SK-N-SH (cell line): ENCODE data around the gene BSN. TPM values are rescaled to one million over a fixed set of nuclear protein-coding genes. Genes with fewer than 3 reads are reported as not detected.

Experiments
- CTCF ChIA-PET: fragments of 300-600, 350-600 bp; formaldehyde crosslinking; extraction: SDS; loops from one replicate; lab custom pipeline; 2021; lab: Yijun Ruan, JAX
- POLR2A ChIA-PET: fragments of 350-600 bp; sonication (Branson Sonifier 250); formaldehyde crosslinking; extraction: SDS; loops from one replicate; lab custom pipeline; 2020; ENCODE audit warnings: antibody characterized with exemption, inconsistent platforms; lab: Yijun Ruan, JAX
- DNase-seq: peaks from one replicate; pipeline ENCODE4 v3.0.0; 2012
- H2AFZ ChIP-seq: fragments of 200-600 bp; sonication (generic); 2 replicates; pipeline ENCODE4 v1.8.1; 2016; ENCODE audit warnings: antibody characterized with exemption, mild to moderate bottlenecking, low read depth
- H3F3A ChIP-seq: fragments of 200-600 bp; sonication (generic); replicated peaks from 2 replicates; pipeline ENCODE3; 2016; ENCODE audit warnings: antibody characterized with exemption, mild to moderate bottlenecking; ENCODE audit not compliant: insufficient read depth
- H3K27ac ChIP-seq, 2 experiments: fragments of 200-500 bp in 1 of 2; fragments of 200-600 bp in 1 of 2; sonication (Bioruptor generic) in 1 of 2; sonication (generic), shearing (Covaris generic) in 1 of 2; 2 replicates each; pipeline versions ENCODE4 v1.5.1 to v1.6.1; 2014 to 2016; ENCODE audit warnings: low read depth in 2 of 2, inconsistent platforms in 1 of 2, low read length in 1 of 2, mild to moderate bottlenecking in 1 of 2, mixed read lengths in 1 of 2
- H3K27me3 ChIP-seq: fragments of 200-600 bp; sonication (generic), shearing (Covaris generic); 2 replicates; pipeline ENCODE4 v1.6.1; 2016; ENCODE audit warnings: mixed run types; ENCODE audit not compliant: insufficient read depth
- H3K36me3 ChIP-seq, 2 experiments: fragments of 200-500 bp in 1 of 2; fragments of 200-600 bp in 1 of 2; sonication (Bioruptor generic) in 1 of 2; sonication (generic) in 1 of 2; replicated peaks in 1 of 2; 2 replicates each; pipeline versions ENCODE3 to v1.5.1; 2014 to 2016; ENCODE audit warnings: low read length in 1 of 2, mild to moderate bottlenecking in 1 of 2; ENCODE audit not compliant: insufficient read depth in 2 of 2, control insufficient read depth in 1 of 2
- H3K4me1 ChIP-seq, 2 experiments: fragments of 200-500 bp in 1 of 2; fragments of 200-600 bp in 1 of 2; sonication (Bioruptor generic) in 1 of 2; sonication (generic), shearing (Covaris generic) in 1 of 2; 2 replicates each; pipeline versions ENCODE4 v1.5.1 to v1.6.1; 2014 to 2016; ENCODE audit warnings: low read depth in 1 of 2, low read length in 1 of 2, mixed run types in 1 of 2; ENCODE audit not compliant: insufficient read depth in 2 of 2, control insufficient read depth in 1 of 2
- H3K4me2 ChIP-seq: fragments of 200-600 bp; sonication (generic), shearing (Covaris generic); 2 replicates; pipeline ENCODE4 v1.6.1; 2017; ENCODE audit warnings: mixed run types
- H3K4me3 ChIP-seq, 2 experiments: fragments of 200-500 bp in 1 of 2; fragments of 200-600 bp in 1 of 2; sonication (Bioruptor generic) in 1 of 2; sonication (generic), shearing (Covaris generic) in 1 of 2; 2 replicates each; pipeline versions ENCODE4 v1.5.1 to v1.8.1; 2014 to 2016; ENCODE audit warnings: low read depth in 2 of 2, inconsistent platforms in 1 of 2, low read length in 1 of 2, mild to moderate bottlenecking in 1 of 2, mixed read lengths in 1 of 2, moderate library complexity in 1 of 2
- H3K79me2 ChIP-seq: fragments of 200-600 bp; sonication (generic); 2 replicates; pipeline ENCODE4 v1.8.1; 2017; ENCODE audit warnings: mild to moderate bottlenecking; ENCODE audit not compliant: insufficient read depth
- H3K9ac ChIP-seq: fragments of 200-600 bp; sonication (generic); 2 replicates; pipeline ENCODE4 v1.6.1; 2017; ENCODE audit warnings: mixed run types
- H3K9me2 ChIP-seq: fragments of 200-600 bp; sonication (generic); 2 replicates; pipeline ENCODE4 v1.6.1; 2017; ENCODE audit warnings: mixed run types
- H3K9me3 ChIP-seq: fragments of 200-600 bp; sonication (generic); 2 replicates; pipeline ENCODE4 v1.6.1; 2017; ENCODE audit warnings: mixed run types, mild to moderate bottlenecking, moderate library complexity
- H4K20me1 ChIP-seq: fragments of 200-600 bp; sonication (generic); 2 replicates; pipeline ENCODE4 v1.6.1; 2017; ENCODE audit warnings: mild to moderate bottlenecking, mixed run types; ENCODE audit not compliant: insufficient read depth
- CTCF ChIP-seq: fragments of 200-600 bp; sonication (generic); IDR thresholded peaks from 2 replicates; pipeline ENCODE4 v1.6.1; 2017; ENCODE audit warnings: antibody characterized with exemption, mild to moderate bottlenecking, moderate library complexity
- EZH2phosphoT487 ChIP-seq: fragments of 200-600 bp; sonication (generic); IDR thresholded peaks from 2 replicates; pipeline ENCODE4 v1.6.1; 2017; ENCODE audit warnings: low read depth, mixed run types, mild to moderate bottlenecking, antibody characterized with exemption, moderate library complexity, borderline replicate concordance
- MXI1 ChIP-seq: IDR thresholded peaks from 2 replicates; pipeline ENCODE4 v1.6.1; 2012; ENCODE audit warnings: mild to moderate bottlenecking, low read depth, low read length, improper control_type of control experiment
- NFIC ChIP-seq: IDR thresholded peaks from 2 replicates; pipeline ENCODE4 v1.4.0; 2012; ENCODE audit warnings: borderline replicate concordance
- POLR2AphosphoS5 ChIP-seq: IDR thresholded peaks from 2 replicates; pipeline ENCODE4 v1.6.1; 2012; ENCODE audit warnings: low read depth, low read length
- RCOR1 ChIP-seq: fragments of 150-350 bp; IDR thresholded peaks from 2 replicates; pipeline ENCODE4 v1.6.1; 2017; ENCODE audit warnings: antibody characterized with exemption, low read length
- REST ChIP-seq: IDR thresholded peaks from 2 replicates; pipeline ENCODE4 v1.6.1; 2012; ENCODE audit warnings: mild to moderate bottlenecking, low read depth, low read length, moderate library complexity
- SIN3A ChIP-seq: IDR thresholded peaks from 2 replicates; pipeline ENCODE4 v1.6.1; 2012; ENCODE audit warnings: low read depth, mild to moderate bottlenecking, low read length, moderate library complexity, borderline replicate concordance
- SMC3 ChIP-seq: IDR thresholded peaks from 2 replicates; pipeline ENCODE4 v1.6.1; 2012; ENCODE audit warnings: low read depth, low read length, improper control_type of control experiment
- TCF12 ChIP-seq: IDR thresholded peaks from 2 replicates; pipeline ENCODE4 v1.4.0; 2012
- TEAD4 ChIP-seq: IDR thresholded peaks from 2 replicates; pipeline ENCODE4 v1.4.0; 2012; ENCODE audit warnings: mild to moderate bottlenecking, borderline replicate concordance; ENCODE audit not compliant: insufficient read depth
- USF1 ChIP-seq: IDR thresholded peaks from 2 replicates; pipeline ENCODE4 v1.4.0; 2012; ENCODE audit warnings: low read depth, borderline replicate concordance
- YY1 ChIP-seq: IDR thresholded peaks from 2 replicates; pipeline ENCODE4 v1.4.0; 2012; ENCODE audit warnings: low read depth, mild to moderate bottlenecking
- WGBS: methylation state at CpG from one replicate; pipeline ENCODE4 v1.1.6; 2017; ENCODE audit warnings: low lambda C conversion rate; 5-methylcytosine and 5-hydroxymethylcytosine counted together
- polyA plus RNA-seq, 3 experiments: library from polyadenylated mRNA; depleted of rRNA; stranded (reverse); fragments of >200 nt; gene quantifications; 2 replicates each; pipeline ENCODE4 v1.2.3, GENCODE V29; 2012

The BSN gene
- polyA plus RNA-seq, 1 of the 3 experiments (the other 2 are of a cell fraction), result 0.07 TPM

GRCh38 chr3:49606427-49606826, 52.1 kb downstream of the BSN start:
- Histone ChIP-seq H3K79me2 (no peaks in the 10 kb centered on the region), H3K27me3 (no peaks in the 10 kb centered on the region), H3K9me3 (no peaks in the 10 kb centered on the region)
- CTCF ChIA-PET, result interaction anchor here (1.0 to 1.6 kb wide), 4 partner anchors 10 to 67 kb away, joined by 3 to 5 read pairs (median 4); no protein-coding TSS in a partner anchor
- 63% methylated on average over 2 of the region's 2 CpGs for WGBS
- TF ChIP-seq SMC3 (no peak), USF1 (no peak), REST (no peak), EZH2phosphoT487 (no peak), RCOR1 (no peak), NFIC (no peak), MXI1 (no peak), TCF12 (no peak), SIN3A (no peak), TEAD4 (no peak), POLR2AphosphoS5 (no peak), CTCF (no peak), YY1 (no peak)
- TF ChIP-seq, all 33 proteins: peak for 0
- Histone ChIP-seq H2AFZ (no peak overlapping the region), H3K27ac (no peak overlapping the region), H3K4me3 (no peak overlapping the region), H3F3A (no peaks in the 10 kb centered on the region), H3K9ac (no peak overlapping the region), H3K4me1 (peaks cover 0 to 29% of the 10 kb centered on the region in 2 experiments; a peak in 1 of 4 replicates), H3K9me2 (no peaks in the 10 kb centered on the region), H3K4me2 (no peak overlapping the region), H3K36me3 (no peaks in the 10 kb centered on the region), H4K20me1 (no peaks in the 10 kb centered on the region)
- POLR2A ChIA-PET, result no interaction called here
- no peak for DNase-seq
